Colonic mucosa (tissue), 4 donors: ENCODE data around the gene RNASEH2B. TPM values are rescaled to one million over a fixed set of nuclear protein-coding genes. Genes with fewer than 3 reads are reported as not detected.

Source experiments
- DNase-seq: peaks from one replicate; pipeline ENCODE4 v3.0.0-alpha.2; 2020
- H3K27ac ChIP-seq: fragments of 200-600 bp; one replicate; pipeline ENCODE4 v1.8.0; 2021
- H3K27me3 ChIP-seq: fragments of 200-600 bp; one replicate; pipeline ENCODE4 v1.8.0; 2021
- H3K36me3 ChIP-seq: fragments of 200-600 bp; one replicate; pipeline ENCODE4 v1.8.0; 2021
- H3K4me1 ChIP-seq: fragments of 200-600 bp; one replicate; pipeline ENCODE4 v1.8.0; 2021; ENCODE audit warnings: mild to moderate bottlenecking
- H3K4me3 ChIP-seq: fragments of 200-600 bp; one replicate; pipeline ENCODE4 v1.8.0; 2021
- H3K9ac ChIP-seq, 2 donors: one replicate each; pipeline ENCODE4 v1.7.0; 2013; ENCODE audit warnings: control low read depth in 2 of 2, low read depth in 2 of 2, low read length in 2 of 2
- H3K9me3 ChIP-seq: fragments of 200-600 bp; one replicate; pipeline ENCODE4 v1.8.0; 2021
- intact Hi-C: fragments of 100-400 bp; cut with DNase I; formaldehyde crosslinking; loops from one replicate; pipeline ENCODE4 v1.14.1; 2022
- total RNA-seq, 2 donors: library from RNA; stranded (reverse); fragmentation: NEBNext Ultra II Directional in 1 of 2; extraction: Animal tissue kit (Norgen Biotek cat#: 25700) in 1 of 2; gene quantifications; one replicate each; pipeline ENCODE4 v1.2.1, GENCODE V29; 2021
- TF ChIP-seq, protein P1 (sequence below): fragments of 200-600 bp; IDR thresholded peaks from one replicate; pipeline ENCODE4 v1.8.0; 2022; ENCODE audit warnings: antibody characterized with exemption, mild to moderate bottlenecking
- donor health status: healthy.
- donor health status: DM: no; HTN: no; CAD: no.
- donor health status: DM: no; HTN: no; CAD: no.

Gene RNASEH2B
- total RNA-seq, 2 donors from 2014 or later = 22.1 to 30.1 TPM

GRCh38 chr13:50991579-50992521 lies 82.3 kb downstream of the RNASEH2B start:
- Histone ChIP-seq H3K27ac (no peak overlapping the region), H3K27me3 (no peaks in the 10 kb centered on the region), H3K36me3 (no peaks in the 10 kb centered on the region), H3K9me3 (no peaks in the 10 kb centered on the region), H3K9ac (peak overlapping the region in 1 of 2 donors; percentile 35), H3K4me1 (no peaks in the 10 kb centered on the region), H3K4me3 (no peak overlapping the region)
- intact Hi-C loops = no loop called here
- TF ChIP-seq, protein P1, sequence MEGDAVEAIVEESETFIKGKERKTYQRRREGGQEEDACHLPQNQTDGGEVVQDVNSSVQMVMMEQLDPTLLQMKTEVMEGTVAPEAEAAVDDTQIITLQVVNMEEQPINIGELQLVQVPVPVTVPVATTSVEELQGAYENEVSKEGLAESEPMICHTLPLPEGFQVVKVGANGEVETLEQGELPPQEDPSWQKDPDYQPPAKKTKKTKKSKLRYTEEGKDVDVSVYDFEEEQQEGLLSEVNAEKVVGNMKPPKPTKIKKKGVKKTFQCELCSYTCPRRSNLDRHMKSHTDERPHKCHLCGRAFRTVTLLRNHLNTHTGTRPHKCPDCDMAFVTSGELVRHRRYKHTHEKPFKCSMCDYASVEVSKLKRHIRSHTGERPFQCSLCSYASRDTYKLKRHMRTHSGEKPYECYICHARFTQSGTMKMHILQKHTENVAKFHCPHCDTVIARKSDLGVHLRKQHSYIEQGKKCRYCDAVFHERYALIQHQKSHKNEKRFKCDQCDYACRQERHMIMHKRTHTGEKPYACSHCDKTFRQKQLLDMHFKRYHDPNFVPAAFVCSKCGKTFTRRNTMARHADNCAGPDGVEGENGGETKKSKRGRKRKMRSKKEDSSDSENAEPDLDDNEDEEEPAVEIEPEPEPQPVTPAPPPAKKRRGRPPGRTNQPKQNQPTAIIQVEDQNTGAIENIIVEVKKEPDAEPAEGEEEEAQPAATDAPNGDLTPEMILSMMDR = no peak
- no peak for DNase-seq

- Histone ChIP-seq H3K27ac (no peak overlapping the region), H3K27me3 (no peaks in the 10 kb centered on the region), H3K36me3 (no peaks in the 10 kb centered on the region), H3K4me3 (no peak overlapping the region), H3K9ac (no peak overlapping the region), H3K9me3 (no peaks in the 10 kb centered on the region), H3K4me1 (no peaks in the 10 kb centered on the region)
- DNase-seq = no peak
- TF ChIP-seq, protein P1 = no peak
- intact Hi-C loops = no loop called here
These were observed 83.8 kb downstream of the RNASEH2B start for GRCh38 chr13:50993371-50993770.

- Histone ChIP-seq H3K9ac (no peak overlapping the region), H3K4me3 (no peak overlapping the region), H3K27me3 (no peaks in the 10 kb centered on the region), H3K4me1 (no peaks in the 10 kb centered on the region), H3K27ac (no peak overlapping the region), H3K36me3 (no peaks in the 10 kb centered on the region), H3K9me3 (no peaks in the 10 kb centered on the region)
- intact Hi-C loops = no loop called here
- no peak for DNase-seq
- TF ChIP-seq, protein P1 = no peak
These were observed 84.3 kb downstream of the RNASEH2B start for GRCh38 chr13:50993934-50994333.

GRCh38 chr13:50994651-50995050 lies 85.1 kb downstream of the RNASEH2B start:
- Histone ChIP-seq H3K27me3 (no peaks in the 10 kb centered on the region), H3K27ac (no peak overlapping the region), H3K9ac (no peak overlapping the region), H3K36me3 (no peaks in the 10 kb centered on the region), H3K4me3 (no peak overlapping the region), H3K9me3 (no peaks in the 10 kb centered on the region), H3K4me1 (no peaks in the 10 kb centered on the region)
- intact Hi-C loops = no loop called here
- TF ChIP-seq, protein P1 = no peak
- DNase-seq = no peak

GRCh38 chr13:50995854-50996253 lies 86.3 kb downstream of the RNASEH2B start:
- no peak for DNase-seq
- Histone ChIP-seq H3K27ac (no peak overlapping the region), H3K27me3 (no peaks in the 10 kb centered on the region), H3K4me1 (no peaks in the 10 kb centered on the region), H3K9me3 (no peaks in the 10 kb centered on the region), H3K36me3 (no peaks in the 10 kb centered on the region), H3K4me3 (no peak overlapping the region), H3K9ac (no peak overlapping the region)
- intact Hi-C loops = no loop called here
- TF ChIP-seq, protein P1 = no peak
